Testis (tissue), 3 donors: ENCODE results near the gene RRP9. TPM values are rescaled to one million over a fixed set of nuclear protein-coding genes. Genes with fewer than 3 reads are reported as not detected.

Experiments used
- DNase-seq: peaks from one replicate; pipeline ENCODE4 v3.0.0-alpha.2; 2019
- H3K27ac ChIP-seq, 2 donors: fragments of 200-600 bp; sonication (generic); one replicate each; pipeline ENCODE4 v1.5.1; 2019
- H3K27me3 ChIP-seq: fragments of 200-600 bp; sonication (generic); one replicate; pipeline ENCODE4 v1.5.1; 2019
- H3K36me3 ChIP-seq: fragments of 200-600 bp; sonication (generic); one replicate; pipeline ENCODE4 v1.5.1; 2017; ENCODE audit warnings: low read depth; ENCODE audit errors: missing control alignments
- H3K4me1 ChIP-seq: fragments of 200-600 bp; sonication (generic); one replicate; pipeline ENCODE4 v1.5.1; 2019
- H3K4me3 ChIP-seq, 2 donors: fragments of 200-600 bp; sonication (generic); one replicate each; pipeline ENCODE4 v1.5.1; 2017 to 2019
- H3K9me3 ChIP-seq: fragments of 200-600 bp; sonication (generic); one replicate; pipeline ENCODE4 v1.5.1; 2017
- CTCF ChIP-seq, 3 experiments: fragments of 450-650 bp in 2 of 3; fragments of 200-600 bp in 1 of 3; sonication (generic) in 1 of 3; IDR thresholded peaks; one replicate each; pipeline ENCODE4 v1.5.1; 2016 to 2019; ENCODE audit warnings: antibody characterized with exemption in 3 of 3, mild to moderate bottlenecking in 2 of 3, moderate library complexity in 1 of 3
- POLR2A ChIP-seq: fragments of 450-650 bp; IDR thresholded peaks from one replicate; pipeline ENCODE4 v1.6.1; 2017; ENCODE audit warnings: antibody characterized with exemption, mild to moderate bottlenecking, moderate library complexity
- WGBS, 2 donors: methylation state at CpG; one replicate each; pipeline ENCODE4 v1.1.5; 2018; 5-methylcytosine and 5-hydroxymethylcytosine counted together
- intact Hi-C: fragments of 100-400 bp; cut with DNase I; formaldehyde crosslinking; loops from one replicate; pipeline ENCODE4 v1.15.1; 2023; ENCODE audit warnings: low total_unique reads
- polyA plus RNA-seq: library from polyadenylated mRNA; stranded (reverse); fragments of 350-450 nt; fragmentation: Illumina TruSeq; extraction: RNeasy Lipid Tissue Mini Kit (QIAGEN cat#74804); gene quantifications from one replicate; pipeline ENCODE4 v1.2.3, GENCODE V29; 2014; ENCODE audit warnings: low read depth, low replicate concordance; ENCODE audit not compliant: insufficient read depth
- total RNA-seq, 2 donors: library from RNA; depleted of rRNA; stranded (reverse); fragments of >200 nt; gene quantifications; one replicate each; pipeline ENCODE4 v1.2.3, GENCODE V29; 2016

Gene RRP9
- total and polyA plus RNA-seq, 3 donors from 2014 or later = 11.6 to 18.7 (median 18.1) TPM

GRCh38 chr3:51941463-51941797, 274 bp downstream of the RRP9 start:
- intact Hi-C loops = no loop called here
- no peak for DNase-seq
- no peaks in the 10 kb centered on the region for H3K9me3 ChIP-seq
- H3K27me3 ChIP-seq = no peaks in the 10 kb centered on the region
- no peaks in the 10 kb centered on the region for H3K36me3 ChIP-seq
- WGBS, 2 donors = 0 to 1% methylated on average over 3 to 16 of the region's 20 CpGs
- H3K27ac ChIP-seq = no peak overlapping the region
- TF ChIP-seq CTCF (IDR thresholded peaks at IDR 0.05) = no peak
- TF ChIP-seq POLR2A = no peak
- peak overlapping the region; percentile 68 to 75 for H3K4me3 ChIP-seq
- peaks cover 18% of the 10 kb centered on the region for H3K4me1 ChIP-seq

GRCh38 chr3:51940648-51941462, 849 bp downstream of the RRP9 start:
- 30 to 31% methylated on average over 12 to 13 of the region's 13 CpGs for WGBS, 2 donors
- no peak for TF ChIP-seq POLR2A
- no peak for TF ChIP-seq CTCF (IDR thresholded peaks at IDR 0.05)
- H3K27ac ChIP-seq = no peak overlapping the region
- H3K9me3 ChIP-seq = no peaks in the 10 kb centered on the region
- DNase-seq = no peak
- no peaks in the 10 kb centered on the region for H3K36me3 ChIP-seq
- intact Hi-C loops = no loop called here
- no peaks in the 10 kb centered on the region for H3K27me3 ChIP-seq
- H3K4me1 ChIP-seq = peaks cover 18% of the 10 kb centered on the region
- peak overlapping the region; percentile 68 to 75 for H3K4me3 ChIP-seq

GRCh38 chr3:51938780-51939425, 2.8 kb downstream of the RRP9 start:
- DNase-seq = no peak
- TF ChIP-seq CTCF (IDR thresholded peaks at IDR 0.05) = no peak
- TF ChIP-seq POLR2A = no peak
- no peak overlapping the region for H3K27ac ChIP-seq
- H3K4me1 ChIP-seq = peaks cover 18% of the 10 kb centered on the region
- no peak overlapping the region for H3K4me3 ChIP-seq
- H3K27me3 ChIP-seq = no peaks in the 10 kb centered on the region
- H3K36me3 ChIP-seq = no peaks in the 10 kb centered on the region
- H3K9me3 ChIP-seq = no peaks in the 10 kb centered on the region
- 78 to 86% methylated on average over 9 of the region's 9 CpGs for WGBS, 2 donors
- intact Hi-C loops = no loop called here

- no peaks in the 10 kb centered on the region for H3K9me3 ChIP-seq
- no peaks in the 10 kb centered on the region for H3K36me3 ChIP-seq
- peaks cover 14% of the 10 kb centered on the region for H3K4me1 ChIP-seq
- no peak overlapping the region for H3K27ac ChIP-seq
- H3K27me3 ChIP-seq = no peaks in the 10 kb centered on the region
- intact Hi-C loops = no loop called here
- WGBS, 2 donors = 92 to 96% methylated on average over 11 to 13 of the region's 13 CpGs
- no peak for DNase-seq
- TF ChIP-seq CTCF (IDR thresholded peaks at IDR 0.05) (no peak), POLR2A (no peak)
- H3K4me3 ChIP-seq = no peak overlapping the region
Observed at GRCh38 chr3:51937611-51938450, 3.9 kb downstream of the RRP9 start.
